GM19099 (cell line): ENCODE results near the gene TEAD1.

ENCODE experiments used
- POLR2A ChIP-seq: IDR thresholded peaks from 3 replicates; pipeline ENCODE4 v1.6.1; 2011; ENCODE audit warnings: low read depth; ENCODE audit not compliant: insufficient read length; ENCODE audit errors: extremely low read depth

The TEAD1 gene

DNA sequence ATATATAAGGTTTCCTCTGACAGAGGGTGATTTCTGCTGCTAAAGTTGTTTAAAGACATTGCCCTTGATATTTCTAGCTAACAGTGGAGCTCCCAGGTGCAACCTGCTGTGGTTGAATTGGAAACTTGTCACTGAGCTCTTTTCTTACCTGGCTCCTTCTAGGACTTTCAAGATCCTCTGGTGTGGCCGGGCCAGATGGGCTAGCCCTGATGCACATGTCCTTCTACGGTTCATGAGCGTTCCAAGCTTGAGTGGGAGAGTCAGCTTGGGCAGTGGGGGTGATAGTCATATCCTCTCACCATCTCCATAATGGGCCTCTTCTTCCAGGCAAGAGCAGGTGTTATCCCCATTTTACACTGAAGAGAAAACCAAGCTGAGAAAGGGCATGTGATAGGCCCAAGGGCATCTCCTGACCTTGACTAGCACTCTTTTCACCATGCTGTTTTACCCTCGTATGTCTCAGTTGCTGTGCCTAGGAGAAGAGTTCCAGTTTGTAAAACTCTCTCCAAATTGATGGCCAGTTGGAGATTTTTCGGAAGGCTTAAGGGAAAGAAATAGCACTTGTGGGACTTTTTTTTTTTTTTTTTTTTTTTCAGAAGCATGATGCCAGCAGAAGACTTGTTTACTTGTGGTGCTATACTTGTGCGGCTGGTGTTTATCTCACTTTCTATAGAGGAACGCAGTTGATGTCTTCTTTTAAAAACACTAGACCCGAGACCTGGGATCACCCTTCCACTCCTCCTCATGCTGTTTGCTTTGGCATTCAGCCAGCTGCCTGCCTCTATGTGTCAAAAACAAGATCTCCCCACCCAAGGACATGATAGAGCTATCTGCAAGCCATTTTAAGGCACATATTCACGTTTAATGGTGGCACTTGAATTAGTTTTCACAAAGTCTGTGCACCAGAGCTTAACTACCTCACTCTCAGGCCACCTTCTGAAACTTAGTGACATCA is 32.6 kb downstream of the TEAD1 start:
- no peak for TF ChIP-seq POLR2A

DNA sequence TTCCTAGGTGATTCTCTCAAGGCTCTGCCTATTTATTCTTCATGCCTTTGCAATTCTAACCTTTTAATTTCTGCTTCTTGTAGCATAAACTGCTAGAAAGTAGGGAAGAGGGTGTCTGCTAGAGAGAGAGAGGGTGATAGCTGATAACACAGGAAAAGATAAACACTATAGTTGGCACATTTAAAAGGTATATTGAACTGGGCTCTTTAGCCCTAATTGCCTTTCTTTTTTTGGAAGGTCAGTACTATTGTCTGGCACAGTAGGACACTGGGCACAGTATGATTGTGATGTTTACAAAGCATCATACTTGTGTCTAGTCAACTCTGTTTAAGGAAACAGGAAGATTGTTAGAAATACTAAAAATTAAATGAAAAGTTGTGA is 33.3 kb downstream of the TEAD1 start:
- no peak for TF ChIP-seq POLR2A

DNA sequence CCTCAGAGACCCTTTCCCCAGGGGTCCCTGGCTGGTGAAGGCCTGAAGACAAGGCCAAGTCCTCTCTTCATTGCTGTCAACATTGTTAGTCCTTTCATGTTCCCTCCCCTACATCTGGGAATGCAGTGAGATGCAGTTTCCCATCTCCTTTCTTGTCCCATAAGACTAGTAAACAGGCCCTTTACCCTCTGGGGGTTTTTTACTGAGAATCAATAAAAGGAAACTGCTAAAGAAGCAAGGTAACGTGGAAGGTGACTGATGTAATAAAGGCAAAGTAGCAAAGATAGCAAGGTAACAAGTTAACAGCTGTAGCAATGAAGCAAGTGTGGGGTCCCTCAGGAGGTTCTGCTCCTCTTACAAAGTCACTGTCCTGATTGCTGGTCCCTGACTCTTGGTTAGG is 37.3 kb downstream of the TEAD1 start:
- TF ChIP-seq POLR2A: no peak

DNA sequence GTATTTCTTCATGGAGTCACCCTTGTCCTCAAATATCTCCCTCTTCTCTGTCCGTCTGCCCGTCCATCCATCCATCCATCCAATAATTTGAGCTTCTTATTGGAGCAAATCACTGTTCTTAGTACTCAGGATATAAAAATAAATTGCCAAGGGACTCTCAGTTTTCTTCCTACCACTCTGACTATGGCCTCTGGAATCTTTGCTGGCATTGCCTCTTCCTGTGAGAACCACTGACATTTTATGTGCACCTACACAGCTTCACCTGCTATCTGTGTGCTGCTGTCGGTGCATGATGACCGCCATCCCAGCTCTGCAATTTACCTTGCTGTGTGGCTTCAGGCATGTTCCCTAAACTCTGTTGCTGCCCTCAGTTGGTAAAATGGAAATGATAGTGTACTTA is 37.9 kb downstream of the TEAD1 start:
- TF ChIP-seq POLR2A: no peak

DNA sequence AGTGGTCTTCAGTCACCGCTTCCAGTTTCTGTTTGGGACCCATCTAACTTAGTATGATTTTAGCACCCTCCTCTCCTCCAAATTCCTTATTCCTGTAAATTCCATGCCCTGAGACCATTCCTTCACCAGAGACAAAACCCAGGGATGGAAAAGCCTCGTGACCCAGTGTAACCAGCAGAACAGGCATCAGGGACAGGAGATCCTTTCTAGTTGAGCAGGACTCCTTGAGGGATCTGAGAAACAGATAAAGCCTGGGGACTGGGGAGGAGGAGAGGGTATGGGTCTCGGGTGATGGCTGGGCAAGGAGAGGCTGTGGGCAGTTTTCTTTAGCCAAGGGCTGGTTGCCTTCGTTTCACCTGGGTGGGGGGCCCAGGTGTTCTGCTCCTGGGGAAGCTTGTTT is 40.9 kb downstream of the TEAD1 start:
- no peak for TF ChIP-seq POLR2A

DNA sequence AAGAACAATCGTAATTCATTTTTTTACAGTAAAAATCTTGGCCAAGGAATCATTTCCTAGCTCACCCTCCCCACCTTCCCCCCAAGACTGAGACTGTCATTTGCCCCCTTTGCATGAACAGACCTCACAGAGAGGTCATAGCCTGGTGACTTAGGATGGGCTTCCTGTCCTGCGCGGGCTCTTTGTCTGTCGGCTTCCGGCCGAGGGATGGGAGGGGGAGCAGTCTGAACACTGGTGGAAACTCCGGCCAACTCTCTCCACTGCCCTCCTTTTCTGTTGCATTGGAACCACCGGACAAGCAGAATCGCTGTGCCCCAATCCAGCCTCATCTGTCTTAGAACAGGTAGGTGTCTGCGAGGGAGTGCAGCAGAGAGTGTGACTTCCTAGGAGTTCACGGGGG is 41.7 kb downstream of the TEAD1 start:
- no peak for TF ChIP-seq POLR2A

DNA sequence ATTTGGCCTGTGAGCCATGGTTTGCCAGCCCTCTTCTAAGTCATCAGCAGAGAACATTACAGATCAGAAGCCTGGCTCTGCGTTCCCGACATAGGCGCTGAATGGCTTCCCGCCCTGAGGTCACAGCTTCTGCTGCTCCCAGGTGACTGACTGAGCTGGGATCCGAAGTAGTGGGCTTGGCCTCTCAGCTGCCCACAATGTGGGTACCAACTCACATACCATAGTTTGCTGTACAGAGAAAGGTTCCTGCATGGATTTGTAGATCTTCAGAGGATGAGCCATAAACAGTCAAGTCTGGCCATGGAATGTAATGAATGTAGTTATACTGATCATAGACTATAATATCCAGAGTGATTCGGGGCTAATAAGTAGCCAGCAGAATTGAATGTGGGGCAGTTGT is 42.6 kb downstream of the TEAD1 start:
- TF ChIP-seq POLR2A: no peak

DNA sequence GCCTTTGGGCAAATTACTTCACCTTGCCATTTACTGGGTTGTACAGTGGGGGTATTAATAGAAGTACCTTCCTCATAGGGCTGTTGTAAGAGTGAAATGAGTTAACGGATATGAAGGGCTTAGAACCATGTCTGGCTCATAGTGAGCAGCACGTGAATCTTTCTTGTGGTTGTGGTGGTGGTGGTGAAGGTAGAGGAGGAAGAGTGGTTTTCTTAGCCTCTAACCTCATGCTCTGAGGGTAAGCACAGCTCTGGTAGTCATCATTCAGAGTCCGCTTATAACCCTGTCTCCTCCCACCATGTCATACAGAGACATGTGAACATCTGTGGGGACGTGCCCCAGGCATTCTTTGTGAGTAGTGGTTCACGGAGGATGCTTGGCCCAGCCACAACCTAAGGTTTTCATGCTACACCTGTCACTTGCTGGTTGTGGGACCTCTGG is 43.6 kb downstream of the TEAD1 start:
- TF ChIP-seq POLR2A: no peak

DNA sequence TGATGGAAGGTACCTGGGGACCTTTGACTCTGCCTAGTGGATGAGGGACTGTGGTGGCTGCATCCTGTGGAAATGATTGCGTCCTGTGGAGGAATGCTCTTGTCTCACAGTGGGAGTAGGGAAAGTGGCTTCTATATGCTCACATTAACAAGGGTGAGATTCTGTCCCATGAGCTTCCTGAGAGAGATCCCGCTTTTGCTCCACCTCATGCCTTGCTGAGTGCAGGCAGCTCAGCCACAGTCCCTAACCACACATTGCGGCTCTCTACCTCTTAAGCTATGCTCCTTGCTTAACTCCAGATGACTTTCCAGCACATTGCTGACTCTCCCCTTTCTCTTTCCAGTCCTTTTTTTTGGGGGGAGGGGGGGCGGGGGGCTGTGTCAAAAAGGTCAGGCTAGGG is 45.0 kb downstream of the TEAD1 start:
- no peak for TF ChIP-seq POLR2A

DNA sequence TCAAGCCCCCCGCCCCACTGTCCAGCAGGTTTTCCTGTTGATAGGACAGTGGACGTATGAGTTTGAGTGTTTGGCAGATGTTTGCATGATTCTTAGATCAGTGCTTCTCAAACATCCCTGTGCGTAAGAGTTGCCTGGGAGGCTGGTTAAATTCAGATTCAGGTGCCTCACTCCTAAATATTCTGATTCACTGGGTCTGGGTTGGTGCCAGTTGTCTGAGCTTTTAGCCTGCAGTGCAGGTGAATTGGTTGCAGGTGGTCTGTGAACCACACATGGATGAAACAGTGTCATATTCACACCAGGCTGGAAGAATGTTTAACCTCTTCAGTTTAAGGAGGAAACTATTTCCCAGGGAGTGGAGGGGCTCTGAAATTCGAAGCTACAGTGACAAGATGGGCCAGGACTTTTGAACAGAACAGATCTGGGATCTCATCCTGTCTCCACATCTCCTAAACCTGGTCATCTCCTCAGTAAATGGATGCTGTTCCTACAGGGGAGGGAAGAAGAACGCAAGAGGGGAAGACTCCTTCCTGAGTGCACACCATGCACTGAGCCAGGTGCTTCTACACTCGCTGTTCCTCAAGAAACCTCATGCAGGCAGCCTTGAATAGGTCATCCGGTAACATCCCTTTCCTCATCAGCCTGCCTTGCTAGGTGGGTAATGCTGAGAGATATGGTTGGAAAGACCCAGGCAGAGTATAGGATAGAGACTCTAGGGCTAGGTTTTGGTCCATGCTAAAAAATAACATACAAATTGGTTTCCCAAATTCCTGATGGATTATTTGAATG is 47.8 kb downstream of the TEAD1 start:
- no peak for TF ChIP-seq POLR2A

DNA sequence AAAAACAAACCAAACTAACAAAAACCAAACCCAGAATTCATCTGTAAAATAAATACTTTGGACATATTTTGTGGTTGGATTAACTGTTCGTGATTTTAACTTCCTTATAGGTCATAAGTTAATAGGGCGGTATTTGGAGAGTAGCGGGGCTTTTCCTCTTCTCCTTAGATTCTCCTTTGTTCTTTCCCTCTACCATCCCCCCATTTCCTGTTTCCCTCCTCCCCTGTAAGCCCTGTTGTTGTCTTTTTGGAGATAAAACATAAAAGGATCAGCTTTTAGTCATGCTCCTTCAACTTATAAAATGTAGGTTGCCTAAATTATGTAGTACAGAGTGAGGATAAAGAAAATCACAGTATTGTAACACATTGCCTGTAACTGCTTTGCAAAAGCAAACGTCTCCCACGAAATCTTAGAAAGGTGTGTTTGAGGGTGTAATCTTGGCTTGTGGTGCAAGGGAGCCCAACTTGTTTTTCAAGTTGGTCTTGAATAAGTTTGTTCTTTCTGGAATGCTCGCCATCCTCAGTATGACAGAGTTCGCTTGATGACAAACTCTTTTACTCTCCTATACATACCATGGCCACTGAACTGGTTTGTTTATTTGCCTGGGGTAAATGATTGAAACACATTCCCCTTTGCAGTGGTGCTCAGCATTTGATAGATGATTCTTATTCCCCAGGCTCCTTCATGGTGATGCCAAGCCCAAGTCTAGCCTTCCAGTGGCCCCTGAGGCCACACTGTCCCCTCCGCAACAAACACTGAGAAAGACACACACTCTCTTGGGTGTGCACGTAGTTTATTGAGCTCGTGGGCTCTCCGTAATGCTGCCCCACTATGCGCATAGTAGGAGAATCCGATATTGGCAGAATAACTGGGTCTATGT is 49.4 kb downstream of the TEAD1 start:
- TF ChIP-seq POLR2A: no peak

DNA sequence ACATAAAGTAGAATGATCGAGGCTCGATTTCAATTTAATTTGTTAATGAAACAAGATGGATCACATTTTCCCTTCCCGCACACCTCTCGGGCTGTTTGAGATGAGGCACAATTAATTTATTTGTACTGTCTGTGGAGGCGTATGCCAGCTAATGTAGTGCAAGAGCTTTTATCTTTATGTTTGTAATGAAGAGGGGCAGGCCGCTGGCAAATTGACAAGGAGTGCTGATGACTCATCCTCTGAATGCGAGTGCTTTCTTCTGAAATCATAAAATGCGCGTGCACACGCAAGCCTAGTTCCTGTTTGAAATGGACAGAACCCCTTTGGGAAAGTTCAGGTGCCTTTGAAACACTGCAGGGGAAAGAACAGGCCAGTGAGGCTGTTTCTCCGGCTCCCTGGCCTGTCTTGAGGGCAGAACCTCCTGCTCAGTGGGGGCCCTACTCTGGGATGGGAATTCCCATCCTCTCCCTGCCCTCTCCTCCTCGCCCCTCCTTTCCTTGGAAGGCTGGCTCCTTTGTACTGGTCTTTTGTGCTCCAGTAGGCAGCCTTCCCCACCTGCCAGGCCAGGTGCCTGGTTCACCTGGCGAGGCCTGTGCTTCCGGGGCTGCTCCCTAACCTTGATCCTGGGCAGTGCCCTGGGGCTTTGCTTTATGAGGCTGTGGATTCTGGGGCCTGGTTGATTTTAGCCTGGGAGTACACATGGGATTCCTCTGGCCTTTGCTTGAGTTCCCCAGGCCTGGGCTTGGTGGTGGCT is 50.3 kb downstream of the TEAD1 start:
- no peak for TF ChIP-seq POLR2A

DNA sequence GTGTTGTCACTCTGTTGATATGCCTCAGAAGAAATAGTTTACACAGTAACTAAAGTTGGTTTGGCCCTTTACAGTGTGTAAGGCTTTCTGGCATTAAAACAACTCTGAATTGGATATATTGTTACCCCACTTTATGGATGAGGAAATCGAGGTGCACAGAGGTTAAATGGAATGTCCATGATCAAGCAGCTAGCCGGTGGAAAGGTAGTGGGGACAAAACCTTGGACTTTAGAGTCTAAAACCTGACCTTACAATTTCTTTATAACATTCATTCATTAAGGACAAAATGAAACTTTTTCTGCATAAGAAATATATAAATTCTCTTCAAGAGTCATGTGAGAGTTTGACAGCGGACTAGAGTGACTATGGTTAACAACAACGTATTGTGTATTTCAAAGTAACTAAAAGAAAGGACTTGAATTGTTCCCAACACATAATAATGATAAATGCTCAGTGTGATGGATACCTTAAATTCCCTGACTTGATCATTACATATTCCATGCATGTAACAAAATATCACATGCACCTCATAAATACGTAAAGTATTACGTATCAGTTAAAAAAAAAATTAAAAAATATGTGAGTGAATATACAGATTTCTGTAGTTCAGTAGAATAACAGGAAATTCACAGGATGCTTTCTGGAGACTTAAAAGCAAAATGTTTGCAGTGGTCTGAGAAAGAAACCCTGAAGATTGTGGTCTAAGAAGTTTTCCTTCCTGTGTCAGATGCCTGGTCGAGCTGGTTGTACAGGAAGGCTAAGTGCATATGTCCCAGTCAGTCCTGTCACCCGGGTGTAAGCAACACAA is 51.0 kb downstream of the TEAD1 start:
- no peak for TF ChIP-seq POLR2A

DNA sequence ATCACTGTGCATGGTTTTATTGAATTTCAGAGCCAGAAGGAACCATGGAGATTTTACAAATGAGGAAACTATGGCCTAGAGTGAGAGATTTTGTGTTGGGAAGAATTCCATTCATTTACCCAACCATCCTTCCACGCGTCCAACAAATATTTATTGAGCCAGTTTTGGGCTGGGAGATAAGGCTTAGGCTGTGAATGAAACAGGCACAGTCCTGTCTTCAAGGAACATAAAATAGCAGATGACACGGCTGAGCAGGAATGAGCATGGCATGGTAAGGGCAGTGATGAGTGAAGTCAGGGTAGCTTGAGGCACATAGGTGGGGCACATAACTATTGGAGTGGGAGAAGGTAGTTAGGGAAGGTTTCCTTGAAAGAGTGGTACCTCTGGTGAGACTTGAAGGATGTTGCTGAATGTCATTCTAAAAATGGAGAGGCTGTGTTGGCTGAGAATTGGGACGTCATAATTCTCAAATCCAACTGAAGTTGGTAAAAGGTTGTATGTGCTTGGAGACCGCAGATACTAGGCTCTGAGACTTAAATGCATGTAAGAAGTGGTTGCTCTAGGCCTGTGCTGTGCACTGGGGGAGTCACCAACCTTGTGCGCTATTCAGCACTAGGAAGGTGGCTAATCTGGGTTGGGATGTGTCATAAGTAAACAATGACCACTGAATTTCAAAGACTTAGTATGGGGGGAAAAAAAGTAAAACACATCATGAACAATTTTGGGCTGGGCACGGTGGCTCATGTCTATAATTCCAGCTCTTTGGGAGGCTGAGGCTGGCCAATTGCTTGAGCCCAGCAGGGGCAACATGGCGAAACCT is 51.9 kb downstream of the TEAD1 start:
- no peak for TF ChIP-seq POLR2A
